ENCODE data around the gene RGL3. TPM values are rescaled to one million over a fixed set of nuclear protein-coding genes. Genes with fewer than 3 reads are reported as not detected.

Gene RGL3
- total RNA-seq, 1 donor from 2014 or later: 3.6 TPM

- H2AFZ ChIP-seq (ENCODE audit: low read depth, low read length): no peak overlapping the region
- H3K36me3 ChIP-seq (ENCODE audit: insufficient read depth, low read length): no peaks in the 10 kb centered on the region
- H3K9me3 ChIP-seq (ENCODE audit: insufficient read depth, low read depth, low read length): no peaks in the 10 kb centered on the region
- H3K27me3 ChIP-seq (ENCODE audit: insufficient read depth, low read length): no peaks in the 10 kb centered on the region
- no peak overlapping the region for H3K9ac ChIP-seq (ENCODE audit: low read length)
- Mint-ChIP-seq H3K4me3 (ENCODE audit: unreplicated experiment) (no peak overlapping the region), H3K4me1 (ENCODE audit: low read depth, unreplicated experiment) (peaks cover 2% of the 10 kb centered on the region), H3K9me3 (ENCODE audit: unreplicated experiment) (peaks cover 1% of the 10 kb centered on the region), H3K27ac (ENCODE audit: unreplicated experiment) (no peak overlapping the region), H3K27me3 (ENCODE audit: low read depth, unreplicated experiment) (no peaks in the 10 kb centered on the region), H3K36me3 (ENCODE audit: low read depth, unreplicated experiment) (no peaks in the 10 kb centered on the region)
- no peak overlapping the region for H3K4me3 ChIP-seq (ENCODE audit: insufficient read depth, low read depth, low read length)
- no peak overlapping the region for H3K27ac ChIP-seq (ENCODE audit: low read depth, low read length)
- TF ChIP-seq CTCF (IDR thresholded peaks at IDR 0.05; ENCODE audit: insufficient read depth, low read depth, low read length) (no peak), EZH2 (IDR thresholded peaks at IDR 0.05; ENCODE audit: insufficient read depth, low read length) (no peak)
- H3K4me2 ChIP-seq (ENCODE audit: low read length): no peak overlapping the region
- no peaks in the 10 kb centered on the region for H3K4me1 ChIP-seq (ENCODE audit: insufficient read depth, low read length)
- H4K20me1 ChIP-seq (ENCODE audit: insufficient read depth, low read length): peaks cover 15% of the 10 kb centered on the region
- FAIRE-seq (no peak), DNase-seq (ENCODE audit: low read depth) (no peak)
- no peaks in the 10 kb centered on the region for H3K79me2 ChIP-seq (ENCODE audit: insufficient read depth, low read length)
These were observed 29.9 kb upstream of the RGL3 start for GRCh38 chr19:11448923-11449554.

- peaks cover 17% of the 10 kb centered on the region for H4K20me1 ChIP-seq (ENCODE audit: insufficient read depth, low read length)
- H3K27ac Mint-ChIP-seq (ENCODE audit: unreplicated experiment): no peak overlapping the region
- H3K9me3 ChIP-seq (ENCODE audit: insufficient read depth, low read depth, low read length): no peaks in the 10 kb centered on the region
- no peak overlapping the region for H3K4me2 ChIP-seq (ENCODE audit: low read length)
- no peak overlapping the region for H3K27ac ChIP-seq (ENCODE audit: low read depth, low read length)
- peaks cover 1% of the 10 kb centered on the region for H3K9me3 Mint-ChIP-seq (ENCODE audit: unreplicated experiment)
- no peaks in the 10 kb centered on the region for H3K79me2 ChIP-seq (ENCODE audit: insufficient read depth, low read length)
- H3K4me1 Mint-ChIP-seq (ENCODE audit: low read depth, unreplicated experiment): peaks cover 2% of the 10 kb centered on the region
- no peak for DNase-seq (ENCODE audit: low read depth)
- TF ChIP-seq CTCF (IDR thresholded peaks at IDR 0.05; ENCODE audit: insufficient read depth, low read depth, low read length): no peak
- TF ChIP-seq EZH2 (IDR thresholded peaks at IDR 0.05; ENCODE audit: insufficient read depth, low read length): no peak
- H3K4me3 ChIP-seq (ENCODE audit: insufficient read depth, low read depth, low read length): no peak overlapping the region
- H3K4me1 ChIP-seq (ENCODE audit: insufficient read depth, low read length): no peaks in the 10 kb centered on the region
- no peaks in the 10 kb centered on the region for H3K27me3 ChIP-seq (ENCODE audit: insufficient read depth, low read length)
- no peak for FAIRE-seq
- H3K9ac ChIP-seq (ENCODE audit: low read length): no peak overlapping the region
- no peaks in the 10 kb centered on the region for H3K36me3 Mint-ChIP-seq (ENCODE audit: low read depth, unreplicated experiment)
- H3K36me3 ChIP-seq (ENCODE audit: insufficient read depth, low read length): no peaks in the 10 kb centered on the region
- H3K27me3 Mint-ChIP-seq (ENCODE audit: low read depth, unreplicated experiment): no peaks in the 10 kb centered on the region
- no peak overlapping the region for H3K4me3 Mint-ChIP-seq (ENCODE audit: unreplicated experiment)
- H2AFZ ChIP-seq (ENCODE audit: low read depth, low read length): no peak overlapping the region
These were observed 29.3 kb upstream of the RGL3 start for GRCh38 chr19:11448410-11448809.

Data from astrocyte (in vitro differentiated cells and primary cell).